ENCODE results near the gene RIPOR1.

The RIPOR1 gene

GRCh38 chr16:67546761-67547422 is 18.3 kb downstream of the RIPOR1 start:
- Histone ChIP-seq H3K36me3 (peaks cover 61% of the 10 kb centered on the region), H3K4me1 (ENCODE audit: control insufficient read depth in 1 of 2, insufficient read depth in 1 of 2, low read depth in 1 of 2, low read length in 1 of 2) (peaks cover 19 to 21% of the 10 kb centered on the region in 2 experiments), H3K27me3 (no peaks in the 10 kb centered on the region), H3K9me3 (no peaks in the 10 kb centered on the region), H3K4me3 (ENCODE audit: low read depth in 1 of 2, low read length in 1 of 2) (no peak overlapping the region), H3K27ac (peak overlapping the region; percentile 70)
- peak; percentile 87 for TF ChIP-seq CTCF (IDR thresholded peaks at IDR 0.05)

- Histone ChIP-seq H3K4me3 (ENCODE audit: low read depth in 1 of 2, low read length in 1 of 2) (no peak overlapping the region), H3K9me3 (no peaks in the 10 kb centered on the region), H3K27ac (peak overlapping the region; percentile 70), H3K4me1 (ENCODE audit: control insufficient read depth in 1 of 2, insufficient read depth in 1 of 2, low read depth in 1 of 2, low read length in 1 of 2) (peaks cover 19 to 21% of the 10 kb centered on the region in 2 experiments), H3K27me3 (no peaks in the 10 kb centered on the region), H3K36me3 (peaks cover 54% of the 10 kb centered on the region)
- no peak for TF ChIP-seq CTCF (IDR thresholded peaks at IDR 0.05)
Observed at GRCh38 chr16:67547423-67548264, 19.0 kb downstream of the RIPOR1 start.

- Histone ChIP-seq H3K9me3 (no peaks in the 10 kb centered on the region), H3K4me3 (ENCODE audit: low read depth in 1 of 2, low read length in 1 of 2) (no peak overlapping the region), H3K27ac (peak overlapping the region; percentile 70), H3K27me3 (no peaks in the 10 kb centered on the region), H3K4me1 (ENCODE audit: control insufficient read depth in 1 of 2, insufficient read depth in 1 of 2, low read depth in 1 of 2, low read length in 1 of 2) (peaks cover 19 to 21% of the 10 kb centered on the region in 2 experiments), H3K36me3 (peaks cover 45% of the 10 kb centered on the region)
- no peak for TF ChIP-seq CTCF (IDR thresholded peaks at IDR 0.05)
Observed at GRCh38 chr16:67548265-67549126, 19.9 kb downstream of the RIPOR1 start.

- Histone ChIP-seq H3K36me3 (peaks cover 38% of the 10 kb centered on the region), H3K27me3 (no peaks in the 10 kb centered on the region), H3K4me1 (ENCODE audit: control insufficient read depth in 1 of 2, insufficient read depth in 1 of 2, low read depth in 1 of 2, low read length in 1 of 2) (peaks cover 19 to 21% of the 10 kb centered on the region in 2 experiments), H3K4me3 (ENCODE audit: low read depth in 1 of 2, low read length in 1 of 2) (no peak overlapping the region), H3K27ac (no peak overlapping the region), H3K9me3 (no peaks in the 10 kb centered on the region)
- no peak for TF ChIP-seq CTCF (IDR thresholded peaks at IDR 0.05)
Observed at GRCh38 chr16:67549240-67549639, 20.6 kb downstream of the RIPOR1 start.

- H3K36me3 ChIP-seq: peaks cover 31% of the 10 kb centered on the region
- H3K4me1 ChIP-seq (ENCODE audit: control insufficient read depth in 1 of 2, insufficient read depth in 1 of 2, low read depth in 1 of 2, low read length in 1 of 2): peaks cover 19 to 21% of the 10 kb centered on the region in 2 experiments
- H3K9me3 ChIP-seq: no peaks in the 10 kb centered on the region
- H3K4me3 ChIP-seq (ENCODE audit: low read depth in 1 of 2, low read length in 1 of 2): no peak overlapping the region
- no peak for TF ChIP-seq CTCF (IDR thresholded peaks at IDR 0.05)
- H3K27me3 ChIP-seq: no peaks in the 10 kb centered on the region
- no peak overlapping the region for H3K27ac ChIP-seq
Observed at GRCh38 chr16:67549936-67550335, 21.3 kb downstream of the RIPOR1 start.
